Hepatocyte (in vitro differentiated cells): ENCODE results near the gene SORBS2. TPM values are rescaled to one million over a fixed set of nuclear protein-coding genes. Genes with fewer than 3 reads are reported as not detected.

Experiments used
- DNase-seq: peaks from one replicate; pipeline ENCODE4 v3.0.0-alpha.2; 2016; ENCODE audit warnings: low spot score
- H2AFZ ChIP-seq: fragments of 200-600 bp; sonication (generic); 2 replicates; pipeline ENCODE4 v1.6.0; 2016; ENCODE audit warnings: antibody characterized with exemption, mild to moderate bottlenecking
- H3K27ac ChIP-seq: fragments of 200-600 bp; sonication (generic); 2 replicates; pipeline ENCODE4 v1.5.1; 2016; ENCODE audit warnings: mild to moderate bottlenecking
- H3K27me3 ChIP-seq: fragments of 200-600 bp; sonication (generic); 2 replicates; pipeline ENCODE4 v1.6.1; 2016
- H3K36me3 ChIP-seq: fragments of 200-600 bp; sonication (generic); replicated peaks from 2 replicates; pipeline ENCODE4 v1.5.1; 2016; ENCODE audit warnings: low read depth; ENCODE audit not compliant: insufficient read depth
- H3K4me1 ChIP-seq: fragments of 200-600 bp; sonication (generic); 2 replicates; pipeline ENCODE4 v1.5.1; 2016; ENCODE audit warnings: mild to moderate bottlenecking, moderate library complexity; ENCODE audit not compliant: insufficient read depth
- H3K4me2 ChIP-seq: fragments of 200-600 bp; sonication (generic); 2 replicates; pipeline ENCODE4 v1.6.0; 2016
- H3K4me3 ChIP-seq: fragments of 200-600 bp; sonication (generic); 2 replicates; pipeline ENCODE4 v1.5.1; 2016; ENCODE audit warnings: mild to moderate bottlenecking
- H3K79me2 ChIP-seq: fragments of 200-600 bp; sonication (generic); 2 replicates; pipeline ENCODE4 v1.6.0; 2017; ENCODE audit warnings: mild to moderate bottlenecking
- H3K9me2 ChIP-seq: fragments of 200-600 bp; sonication (generic); replicated peaks from 2 replicates; pipeline ENCODE4 v1.6.0; 2017; ENCODE audit warnings: mild to moderate bottlenecking; ENCODE audit not compliant: insufficient read depth
- H3K9me3 ChIP-seq: fragments of 200-600 bp; sonication (generic); 2 replicates; pipeline ENCODE4 v1.5.1; 2016; ENCODE audit warnings: low read depth, mild to moderate bottlenecking
- H4K20me1 ChIP-seq: fragments of 200-600 bp; sonication (generic); 2 replicates; pipeline ENCODE4 v1.6.0; 2016; ENCODE audit warnings: mild to moderate bottlenecking; ENCODE audit not compliant: insufficient read depth, poor library complexity, severe bottlenecking
- CTCF ChIP-seq: fragments of 200-600 bp; sonication (generic); IDR thresholded peaks from 2 replicates; pipeline ENCODE4 v1.5.1; 2016; ENCODE audit warnings: antibody characterized with exemption, mild to moderate bottlenecking; ENCODE audit not compliant: poor library complexity
- EZH2 ChIP-seq: fragments of 200-600 bp; sonication (generic); IDR thresholded peaks from 2 replicates; pipeline ENCODE4 v1.6.1; 2016; ENCODE audit warnings: antibody characterized with exemption, mild to moderate bottlenecking, borderline replicate concordance
- EZH2phosphoT487 ChIP-seq: fragments of 200-600 bp; sonication (generic); IDR thresholded peaks from one replicate; pipeline ENCODE4 v1.6.1; 2018; ENCODE audit warnings: antibody characterized with exemption, mild to moderate bottlenecking, low read depth, moderate library complexity; ENCODE audit not compliant: unreplicated experiment, severe bottlenecking
- WGBS: methylation state at CpG from one replicate; pipeline ENCODE4 v1.1.6; 2016; ENCODE audit warnings: low lambda C conversion rate; ENCODE audit errors: missing lambda C conversion rate; 5-methylcytosine and 5-hydroxymethylcytosine counted together
- polyA plus RNA-seq: library from polyadenylated mRNA; unstranded; fragments of >200 nt; fragmentation: Nextera tagmentation; extraction: Ambion mirVana; gene quantifications from 2 replicates; pipeline ENCODE4 v1.2.1, GENCODE V29; 2016
- total RNA-seq: library from RNA; depleted of rRNA; stranded (reverse); fragments of >200 nt; gene quantifications from 2 replicates; pipeline ENCODE4 v1.2.3, GENCODE V29; 2014

The SORBS2 gene
- total and polyA plus RNA-seq, 2 experiments from 2014 or later, result 43.4 to 52.1 TPM

GRCh38 chr4:185721190-185722028, 90.6 kb downstream of the SORBS2 start:
- Histone ChIP-seq H3K4me1 (peaks cover 26% of the 10 kb centered on the region), H3K27me3 (no peaks in the 10 kb centered on the region), H4K20me1 (no peaks in the 10 kb centered on the region), H3K79me2 (no peaks in the 10 kb centered on the region), H3K36me3 (no peaks in the 10 kb centered on the region), H3K9me2 (no peaks in the 10 kb centered on the region), H3K27ac (peak overlapping the region; percentile 74), H3K4me2 (peak overlapping the region; percentile 25), H3K9me3 (no peaks in the 10 kb centered on the region), H2AFZ (no peak overlapping the region), H3K4me3 (no peak overlapping the region)
- TF ChIP-seq EZH2 (no peak), EZH2phosphoT487 (no peak), CTCF (no peak)
- peak; percentile 38 for DNase-seq
- WGBS, result 50% methylated on average over 12 of the region's 12 CpGs

- H3K27ac ChIP-seq, result peak overlapping the region; percentile 72
- WGBS, result 75% methylated on average over 3 of the region's 3 CpGs
Measured at GRCh38 chr4:185719500-185719858, 92.5 kb downstream of the SORBS2 start.

GRCh38 chr4:185718578-185719499, 93.2 kb downstream of the SORBS2 start:
- H3K27ac ChIP-seq, result peak overlapping the region; percentile 72
- no peaks in the 10 kb centered on the region for H3K9me3 ChIP-seq
- H3K9me2 ChIP-seq, result no peaks in the 10 kb centered on the region
- no peaks in the 10 kb centered on the region for H3K36me3 ChIP-seq
- no peak overlapping the region for H2AFZ ChIP-seq
- WGBS, result 59% methylated on average over 8 of the region's 8 CpGs
- DNase-seq, result peak; percentile 32
- no peaks in the 10 kb centered on the region for H4K20me1 ChIP-seq
- no peak for TF ChIP-seq EZH2phosphoT487
- no peak for TF ChIP-seq EZH2
- no peak for TF ChIP-seq CTCF
- H3K4me2 ChIP-seq, result peak overlapping the region; percentile 34
- H3K4me3 ChIP-seq, result no peak overlapping the region
- H3K79me2 ChIP-seq, result no peaks in the 10 kb centered on the region
- peaks cover 33% of the 10 kb centered on the region for H3K4me1 ChIP-seq
- no peaks in the 10 kb centered on the region for H3K27me3 ChIP-seq

More at GRCh38 chr4:185719500-185719858, 92.5 kb downstream of the SORBS2 start:
- H3K4me3 ChIP-seq, result no peak overlapping the region
- H2AFZ ChIP-seq, result no peak overlapping the region
- no peaks in the 10 kb centered on the region for H3K36me3 ChIP-seq
- no peaks in the 10 kb centered on the region for H3K9me2 ChIP-seq
- no peaks in the 10 kb centered on the region for H4K20me1 ChIP-seq
- peaks cover 30% of the 10 kb centered on the region for H3K4me1 ChIP-seq
- no peak for TF ChIP-seq CTCF
- no peak for TF ChIP-seq EZH2phosphoT487
- TF ChIP-seq EZH2, result no peak
- no peaks in the 10 kb centered on the region for H3K27me3 ChIP-seq
- H3K79me2 ChIP-seq, result no peaks in the 10 kb centered on the region
- no peak for DNase-seq
- peak overlapping the region; percentile 16 for H3K4me2 ChIP-seq
- no peaks in the 10 kb centered on the region for H3K9me3 ChIP-seq
